NCI-H446 (cell line): Measurements from ENCODE around the gene ROMO1.
"Not testable (repeated sequence)": the region's sequence is repeated elsewhere in the genome, so short reads cannot be mapped to it uniquely, and the experiment has no call there.

Experiments
- DNase-seq, 2 experiments: peaks; one replicate each; lab custom pipeline; 2025; lab: John Stamatoyannopoulos, UW

The ROMO1 gene

DNA sequence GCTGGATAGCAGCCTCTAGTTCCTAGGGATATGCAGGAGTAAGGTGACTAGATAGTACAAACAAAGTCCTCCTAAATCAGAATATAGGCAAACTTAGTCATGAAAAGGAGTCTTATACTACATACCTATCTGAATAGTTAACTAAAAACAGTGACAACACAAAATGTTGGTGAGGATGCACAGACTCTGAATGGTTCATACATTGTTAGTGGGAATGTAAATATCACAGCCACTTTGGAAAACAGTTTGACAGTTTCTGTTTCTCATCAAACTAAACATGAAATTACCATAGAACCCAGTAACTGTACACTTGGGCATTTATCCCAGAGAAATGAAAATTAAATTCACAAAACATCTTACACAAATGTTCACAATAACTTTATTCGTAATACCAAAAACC lies 17.2 kb upstream of the ROMO1 start:
- DNase-seq, result no peak

DNA sequence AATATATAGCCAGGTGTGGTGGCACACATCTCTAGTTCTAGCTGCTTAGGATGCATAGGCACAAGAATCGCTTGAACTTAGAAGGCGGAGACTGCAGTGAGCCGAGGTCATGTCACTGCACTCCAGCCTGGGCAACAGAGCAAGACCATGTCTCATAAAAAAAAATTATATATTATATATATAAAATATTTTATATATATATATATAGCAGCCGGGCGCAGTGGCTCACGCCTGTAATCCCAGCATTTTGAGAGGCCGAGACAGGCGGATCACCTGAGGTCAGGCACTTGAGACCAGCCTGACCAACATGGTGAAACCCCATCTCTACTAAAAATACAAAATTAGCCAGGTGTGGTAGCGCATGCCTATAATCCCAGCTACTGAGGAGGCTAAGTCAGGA lies 13.8 kb upstream of the ROMO1 start:
- not testable (repeated sequence) for DNase-seq

DNA sequence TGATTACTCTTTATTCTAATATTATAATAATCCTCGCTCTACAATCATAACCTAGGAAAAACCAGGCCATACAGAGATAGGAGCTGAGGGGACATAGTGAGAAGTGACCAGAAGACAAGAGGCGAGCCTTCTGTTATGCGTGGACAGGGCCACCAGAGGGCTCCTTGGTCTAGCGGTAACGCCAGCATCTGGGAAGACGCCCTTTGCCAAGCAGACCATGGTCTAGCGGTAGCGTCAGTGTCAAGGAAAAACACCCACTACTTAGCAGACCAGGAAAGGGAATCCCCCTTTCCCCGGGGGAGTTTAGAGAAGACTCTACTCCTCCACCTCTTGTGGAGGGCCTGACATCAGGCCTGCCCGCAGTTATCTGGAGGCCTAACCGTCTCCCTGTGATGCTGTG lies 12.3 kb upstream of the ROMO1 start:
- DNase-seq, result not testable (repeated sequence)

DNA sequence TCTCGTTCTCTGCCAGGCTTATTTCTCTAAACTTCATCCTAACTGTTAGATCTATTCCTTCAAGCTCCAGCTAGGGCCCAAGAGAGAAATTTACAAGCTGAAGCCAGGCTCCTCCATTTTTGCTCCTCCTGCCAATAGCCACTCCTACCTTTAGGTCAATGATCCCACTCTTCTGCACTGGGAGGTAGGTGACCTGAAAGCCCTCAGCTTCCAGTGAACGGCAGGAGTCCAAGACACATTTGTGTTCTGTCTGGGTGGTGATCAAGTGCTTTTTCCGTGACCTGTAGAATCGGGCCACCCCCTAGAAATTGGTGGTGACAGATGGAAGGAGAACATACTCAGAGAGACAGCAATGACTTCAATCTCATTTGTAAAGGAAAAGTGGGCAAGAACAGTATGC lies 8.9 kb upstream of the ROMO1 start:
- no peak for DNase-seq

DNA sequence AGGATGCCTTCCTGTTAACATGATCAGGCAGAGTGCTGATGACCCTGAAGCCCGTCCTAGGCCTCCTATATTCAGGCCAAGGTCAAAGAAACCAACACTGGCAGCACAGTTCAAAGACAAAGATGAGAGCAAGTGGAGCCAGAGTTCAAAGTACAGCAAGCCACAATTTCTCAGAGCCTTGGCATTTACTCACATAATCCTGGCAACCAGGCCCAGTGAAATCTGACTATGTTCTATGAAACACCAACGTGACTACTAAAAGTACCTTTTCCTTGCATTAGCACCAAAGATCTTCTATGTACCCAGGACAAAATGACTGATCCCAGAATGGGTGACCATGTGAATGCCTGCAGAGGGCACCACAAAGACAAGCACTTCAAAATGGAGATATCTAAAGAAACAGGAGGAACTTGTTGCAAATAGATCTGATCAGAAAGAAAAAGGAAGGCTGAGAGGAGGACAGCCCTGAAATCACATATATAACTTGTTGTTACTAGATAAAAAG lies 3.9 kb upstream of the ROMO1 start:
- DNase-seq, result no peak

DNA sequence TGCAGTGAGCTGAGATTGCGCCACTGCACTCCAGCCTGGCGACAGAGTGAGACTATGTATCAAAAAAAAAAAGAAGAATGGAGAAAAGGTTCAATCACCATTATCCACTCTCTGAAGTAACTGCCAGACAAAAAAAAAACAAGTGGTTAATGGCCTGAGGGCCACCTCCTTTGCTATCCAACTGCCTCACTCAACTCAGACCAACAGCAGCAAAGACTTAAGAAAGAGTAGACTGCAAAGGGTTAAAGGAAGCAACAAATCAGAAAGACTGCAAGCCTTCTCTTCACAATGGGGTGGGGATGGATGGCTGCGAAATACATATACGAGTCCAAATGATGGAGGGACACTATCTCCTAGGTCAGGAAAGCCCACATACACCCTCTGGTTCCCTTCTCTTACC lies 3.2 kb upstream of the ROMO1 start:
- no peak for DNase-seq

DNA sequence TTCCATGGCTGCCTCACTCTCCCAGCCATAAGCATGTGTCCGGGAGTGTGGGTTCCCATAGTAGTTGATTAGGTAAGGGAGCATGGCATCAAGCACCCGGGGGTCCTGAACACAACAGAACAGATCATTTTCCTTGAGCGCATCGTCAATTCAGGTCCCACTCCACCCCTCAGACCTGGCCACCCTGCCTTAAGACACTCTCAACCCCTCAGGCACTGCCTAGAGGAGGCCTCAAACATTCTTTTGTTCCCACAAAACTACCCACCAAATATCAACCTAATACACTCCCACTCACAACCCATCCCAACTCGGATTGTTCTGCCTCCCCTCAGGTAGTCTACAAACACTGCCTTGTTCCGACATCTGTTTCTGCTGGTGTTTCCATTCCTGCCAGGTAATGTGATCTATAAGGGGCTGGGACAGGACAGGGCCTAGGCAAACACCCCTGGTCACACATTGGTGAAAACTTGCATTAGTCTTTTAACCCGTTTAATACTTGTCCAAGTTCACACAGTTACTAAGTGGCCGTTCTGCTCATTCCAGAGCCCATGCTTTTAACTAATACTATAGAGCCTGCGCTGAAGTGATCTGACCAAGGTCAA lies 1.4 kb upstream of the ROMO1 start:
- no peak for DNase-seq

DNA sequence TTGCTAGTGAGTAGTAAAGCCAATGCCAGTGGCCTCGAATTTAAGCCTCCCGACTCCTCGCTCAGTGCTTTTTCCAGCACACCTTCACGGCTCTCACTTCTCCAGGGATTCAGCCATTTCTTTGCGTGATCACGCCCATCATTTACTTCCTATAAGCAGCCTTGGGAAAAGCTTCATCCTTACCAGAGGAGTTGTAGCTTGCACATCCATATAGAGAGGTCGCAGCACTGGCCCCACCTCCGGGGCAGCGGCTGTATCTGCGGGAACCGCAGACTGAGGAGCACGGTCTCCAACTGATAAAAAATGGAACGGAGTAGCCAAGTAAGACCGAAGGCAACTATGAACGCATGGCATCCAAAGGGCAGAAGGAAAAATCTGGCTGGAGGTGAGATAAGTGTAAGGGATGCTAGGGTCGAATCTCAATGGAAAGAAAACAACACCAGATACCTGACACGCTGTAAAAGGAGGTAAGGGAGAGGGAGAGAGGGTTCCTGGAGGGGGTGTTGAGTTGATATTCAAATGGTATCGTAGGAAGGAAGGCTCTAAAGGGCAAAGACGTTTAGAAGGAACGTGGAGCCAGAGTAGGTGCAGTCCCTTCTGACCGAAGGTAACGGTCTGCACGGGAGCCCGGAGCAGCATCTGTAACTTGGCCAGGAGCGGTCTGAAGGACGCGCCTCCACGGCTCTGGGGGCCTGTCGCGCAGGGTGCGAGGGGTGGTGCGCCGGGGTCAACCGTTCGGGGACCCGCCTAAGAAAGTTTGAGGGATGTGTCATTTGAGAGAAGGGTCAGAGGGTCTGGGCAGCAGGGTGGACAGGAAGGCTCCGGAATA lies 693 bp upstream of the ROMO1 start:
- no peak for DNase-seq

DNA sequence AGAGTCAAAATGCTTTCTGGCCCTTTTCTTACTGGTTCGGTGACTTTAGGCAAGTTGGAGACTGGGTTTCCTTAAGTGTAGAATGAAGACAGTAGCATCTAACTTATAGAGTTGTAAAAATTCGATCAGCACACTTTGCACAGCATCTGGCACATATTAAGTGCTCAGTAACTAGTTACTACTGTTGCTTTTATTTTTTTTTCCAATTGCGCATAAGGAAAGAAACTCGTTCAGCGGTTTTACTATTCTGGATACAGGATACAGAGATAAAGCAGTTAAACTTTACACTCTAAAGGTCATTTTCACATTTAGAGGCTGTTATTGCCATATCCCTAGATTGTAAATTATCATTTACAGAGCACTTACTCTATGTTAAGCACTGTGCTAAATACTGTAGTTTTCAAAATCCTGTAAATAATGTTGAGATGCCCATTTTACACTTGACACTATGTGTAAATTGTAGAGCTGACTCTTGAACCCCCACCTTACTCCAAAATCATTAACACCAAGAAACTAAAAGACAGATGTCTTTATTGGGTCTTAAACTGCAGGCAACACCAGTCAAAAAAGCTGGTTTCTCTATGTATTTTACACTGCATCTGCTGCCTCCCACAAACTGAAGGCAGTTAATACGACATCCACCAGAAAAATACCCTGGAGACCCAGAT lies 886 bp downstream of the ROMO1 start:
- DNase-seq, result no peak

DNA sequence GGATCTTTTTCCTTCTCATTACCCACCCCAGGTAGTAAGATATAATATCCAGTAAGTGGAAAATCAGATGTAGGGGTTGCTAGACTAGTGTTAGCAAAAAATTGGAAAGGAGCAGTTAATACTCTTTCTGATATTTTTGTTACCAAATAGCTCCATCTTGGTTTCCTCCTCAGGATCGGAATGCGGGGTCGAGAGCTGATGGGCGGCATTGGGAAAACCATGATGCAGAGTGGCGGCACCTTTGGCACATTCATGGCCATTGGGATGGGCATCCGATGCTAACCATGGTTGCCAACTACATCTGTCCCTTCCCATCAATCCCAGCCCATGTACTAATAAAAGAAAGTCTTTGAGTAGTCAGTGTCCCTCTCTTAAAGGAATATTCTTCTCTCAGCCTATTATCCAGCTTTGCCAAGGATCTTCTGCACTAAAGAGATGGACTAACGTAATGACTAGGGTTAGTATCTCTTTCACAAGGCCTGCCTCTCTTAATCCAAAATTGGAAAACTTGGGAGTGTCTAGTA lies 1.5 kb downstream of the ROMO1 start:
- DNase-seq, result no peak

DNA sequence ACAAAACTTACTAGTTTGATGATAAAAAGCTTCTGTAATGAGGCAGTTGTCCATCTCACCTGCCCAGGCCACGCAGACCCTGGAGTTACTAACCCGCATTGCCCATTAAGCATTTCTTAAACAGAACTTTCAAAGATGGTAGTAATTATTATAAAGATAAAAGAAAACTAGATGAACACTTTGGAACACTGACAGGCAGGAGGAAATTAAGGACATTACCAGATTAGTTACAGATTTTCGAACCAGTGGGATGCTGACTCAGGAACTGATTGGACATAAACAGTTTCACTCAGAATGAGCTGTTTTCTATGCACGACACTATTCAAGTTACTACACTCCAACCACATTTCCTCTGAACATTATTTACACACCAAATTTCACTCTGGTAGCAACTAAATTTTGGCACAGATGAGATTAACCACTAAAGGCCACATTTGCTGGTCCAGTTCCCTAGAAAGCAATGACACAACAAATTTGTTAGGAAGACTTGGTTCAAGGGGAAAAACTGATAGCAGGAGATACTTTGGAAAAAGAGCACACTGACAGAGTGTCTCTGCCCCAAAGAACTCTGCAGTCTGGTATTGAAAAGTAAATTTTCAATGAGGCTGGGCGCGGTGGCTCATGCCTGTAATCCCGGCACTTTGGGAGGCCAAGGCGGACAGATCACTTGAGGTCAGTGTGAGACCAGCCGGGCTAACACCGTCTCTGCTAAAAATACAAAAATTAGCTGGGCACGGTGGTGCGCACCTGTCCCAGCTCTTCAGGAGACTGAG lies 3.0 kb downstream of the ROMO1 start:
- no peak for DNase-seq

DNA sequence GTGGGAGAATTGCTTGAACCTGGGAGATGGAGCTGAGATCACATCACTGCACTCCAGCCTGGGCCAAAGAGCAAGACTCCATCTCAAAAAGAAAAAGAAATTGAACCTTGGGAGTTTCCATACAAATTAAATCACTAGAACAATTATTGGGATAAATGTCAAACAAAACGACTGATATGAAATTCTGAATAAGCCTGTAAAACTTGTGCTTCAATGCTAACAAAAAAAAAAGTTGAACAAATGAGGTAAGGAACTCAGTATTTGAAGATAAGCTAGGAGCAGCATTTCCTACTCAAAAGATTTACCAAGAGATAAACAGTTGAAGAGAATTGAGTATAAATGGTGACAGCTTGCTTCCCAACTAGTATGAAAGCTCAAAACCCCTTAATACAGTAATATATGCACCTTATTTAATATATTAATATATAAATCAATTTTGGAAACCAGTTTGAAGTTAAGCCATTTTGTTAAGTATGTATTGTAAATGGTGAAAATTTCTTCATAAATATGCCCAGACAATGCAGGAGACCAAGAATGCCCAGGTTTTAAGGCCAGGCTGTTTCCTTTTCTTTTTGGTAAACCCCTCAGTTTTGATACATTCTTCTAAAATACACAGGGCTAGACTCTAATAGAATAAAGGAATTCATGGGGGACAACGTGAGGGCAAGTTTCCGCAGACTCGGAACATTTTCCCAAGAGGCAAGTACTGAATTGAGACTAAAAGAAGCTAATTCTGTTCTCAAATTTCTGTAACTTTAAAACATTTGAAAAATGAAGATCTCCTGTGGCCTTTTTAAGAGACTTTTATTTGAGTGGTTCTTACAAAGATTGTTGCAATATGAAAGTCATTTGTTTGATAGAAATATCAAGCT lies 3.9 kb downstream of the ROMO1 start:
- no peak for DNase-seq

DNA sequence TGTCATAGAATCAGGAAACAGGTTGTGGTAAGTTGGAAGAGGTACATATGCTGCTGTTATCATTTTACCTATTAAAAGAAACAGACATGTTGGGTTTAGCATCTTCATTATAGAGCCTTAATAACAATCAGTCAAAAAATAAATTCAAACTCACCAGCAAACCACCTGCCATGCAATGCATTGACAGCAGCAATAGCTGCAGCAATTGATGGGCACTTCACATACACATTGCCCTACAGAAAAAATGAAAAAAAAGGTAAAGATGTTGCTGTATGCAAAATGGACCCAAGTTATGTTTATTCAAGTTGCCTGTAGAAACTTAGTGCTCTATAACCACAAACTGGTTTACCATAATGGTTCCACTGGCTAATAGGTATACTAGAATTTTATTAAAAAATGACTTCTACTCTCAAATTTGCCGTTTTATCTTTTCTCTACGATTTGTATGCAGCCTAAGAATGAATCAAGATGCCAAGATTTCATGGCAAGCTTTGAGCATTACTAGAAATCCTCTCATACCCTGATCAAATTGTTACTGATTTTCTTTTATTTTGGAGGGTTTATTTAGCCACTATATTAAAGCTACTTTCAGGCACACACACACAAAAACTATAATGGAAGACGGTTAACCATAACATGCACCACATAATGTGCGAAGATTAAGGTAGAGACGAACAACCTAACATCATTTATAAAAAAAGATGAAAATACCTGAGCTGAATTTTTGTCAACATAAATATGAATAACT lies 5.5 kb downstream of the ROMO1 start:
- no peak for DNase-seq

DNA sequence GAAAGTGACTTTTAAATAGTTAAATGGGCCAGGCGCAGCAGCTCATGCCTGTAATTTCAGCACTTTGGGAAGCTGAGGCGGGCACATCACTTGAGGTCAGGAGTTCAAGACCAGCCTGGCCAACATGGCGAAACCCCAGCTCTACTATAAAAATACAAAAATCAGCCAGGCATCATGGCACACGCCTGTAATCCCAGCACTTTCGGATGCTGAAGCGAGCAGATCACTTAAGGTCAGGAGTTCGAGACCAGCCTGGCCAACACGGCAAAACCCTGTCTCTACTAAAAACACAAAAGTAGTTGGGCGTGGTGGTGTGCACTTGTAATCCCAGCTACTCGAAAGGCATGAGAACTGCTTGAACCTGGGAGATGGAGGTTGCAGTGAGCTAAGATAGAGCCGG lies 6.7 kb downstream of the ROMO1 start:
- not testable (repeated sequence) for DNase-seq

DNA sequence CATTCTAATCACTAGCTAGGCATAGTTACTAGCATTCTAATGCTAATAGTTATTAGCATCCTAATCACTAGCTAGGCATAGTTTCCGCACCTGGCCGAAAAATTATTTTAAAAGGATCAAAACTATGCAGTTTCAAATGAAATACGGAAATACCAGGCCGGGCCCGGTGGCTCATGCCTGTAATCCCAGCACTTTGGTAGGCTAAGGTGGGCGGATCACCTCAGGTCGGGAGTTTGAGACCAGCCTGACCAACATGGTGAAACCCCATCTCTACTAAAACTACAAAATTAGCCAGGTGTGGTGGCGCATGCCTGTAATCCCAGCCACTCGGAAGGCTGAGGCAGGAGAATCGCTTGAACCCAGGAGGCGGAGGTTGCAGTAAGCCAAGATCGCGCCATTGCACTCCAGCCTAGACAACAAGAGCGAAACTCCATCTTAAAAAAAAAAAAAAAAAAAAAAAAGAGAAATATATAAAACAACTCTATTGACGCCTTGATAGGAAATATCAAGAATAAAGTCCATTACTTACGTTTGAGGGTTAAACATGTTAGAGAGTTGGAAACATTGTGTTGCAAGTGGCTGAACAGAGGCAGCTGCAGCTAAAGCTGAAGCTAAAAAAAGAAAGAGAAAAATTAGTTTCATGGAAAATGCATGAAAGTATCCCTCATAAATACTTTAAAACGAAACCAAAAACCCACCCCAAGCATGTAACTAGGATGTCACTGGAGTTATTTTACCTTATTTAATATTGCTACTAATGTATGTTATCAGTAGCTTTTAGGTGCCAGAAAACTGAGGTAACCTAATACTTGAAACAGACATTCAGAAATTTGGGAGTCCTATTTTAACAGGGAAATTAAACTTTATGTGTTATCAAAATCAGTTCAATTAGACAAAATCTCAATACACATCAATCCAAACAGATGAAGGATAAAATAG lies 7.7 kb downstream of the ROMO1 start:
- not testable (repeated sequence) for DNase-seq

DNA sequence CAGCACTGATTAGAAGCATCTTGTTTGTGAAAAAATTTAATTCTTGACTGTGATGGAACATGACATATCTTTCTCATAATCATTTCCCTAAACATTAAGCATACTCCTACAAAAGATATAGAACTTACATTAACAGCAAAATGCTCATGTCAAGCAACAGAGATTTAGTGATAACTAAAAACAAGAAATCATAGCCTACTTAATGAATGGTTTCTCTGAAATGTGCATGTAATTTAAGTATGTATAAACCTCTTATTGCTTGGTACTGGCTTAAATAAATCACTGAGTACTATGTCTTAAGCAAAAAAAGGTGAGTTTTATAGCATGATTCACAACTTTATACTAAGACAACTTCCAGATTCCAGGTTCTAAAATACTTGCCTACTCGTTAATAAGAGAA lies 9.3 kb downstream of the ROMO1 start:
- DNase-seq, result no peak

DNA sequence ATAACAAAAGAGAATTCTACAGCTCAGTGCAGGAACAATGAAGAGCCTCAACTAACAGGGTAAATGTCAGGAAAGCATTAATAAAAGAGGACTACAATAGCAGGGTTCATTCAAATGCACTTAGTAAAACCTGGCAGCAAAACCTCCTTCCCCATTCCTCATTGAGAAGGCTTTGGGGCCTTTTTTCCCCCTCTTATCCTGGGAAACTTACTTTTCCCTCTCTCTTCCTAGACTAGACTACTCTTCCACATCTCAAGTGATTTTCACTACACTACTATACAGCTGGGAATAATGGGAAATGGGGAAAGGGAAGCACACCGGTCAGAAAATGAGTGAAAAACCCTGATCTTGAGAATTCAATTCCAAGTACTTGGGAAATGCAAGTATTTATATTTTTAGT lies 10.1 kb downstream of the ROMO1 start:
- no peak for DNase-seq

DNA sequence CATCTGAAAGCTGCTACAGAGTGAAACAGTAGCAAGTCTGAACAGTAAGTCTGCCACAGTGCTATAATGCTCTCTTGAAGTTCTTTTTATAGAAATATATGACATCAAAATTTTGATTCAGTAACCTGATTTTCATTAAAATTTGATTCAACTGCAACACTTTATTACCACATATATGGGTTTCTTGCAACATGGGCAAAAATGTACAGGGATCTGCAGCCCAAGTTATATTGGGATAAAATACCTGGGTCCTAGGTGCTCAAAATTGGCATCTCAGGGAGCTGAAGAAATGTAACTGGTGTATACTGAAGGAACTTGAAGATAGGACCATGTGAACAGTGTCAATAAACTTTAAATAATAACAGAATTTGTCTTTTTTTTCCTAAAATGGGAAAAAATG lies 10.8 kb downstream of the ROMO1 start:
- DNase-seq, result no peak

DNA sequence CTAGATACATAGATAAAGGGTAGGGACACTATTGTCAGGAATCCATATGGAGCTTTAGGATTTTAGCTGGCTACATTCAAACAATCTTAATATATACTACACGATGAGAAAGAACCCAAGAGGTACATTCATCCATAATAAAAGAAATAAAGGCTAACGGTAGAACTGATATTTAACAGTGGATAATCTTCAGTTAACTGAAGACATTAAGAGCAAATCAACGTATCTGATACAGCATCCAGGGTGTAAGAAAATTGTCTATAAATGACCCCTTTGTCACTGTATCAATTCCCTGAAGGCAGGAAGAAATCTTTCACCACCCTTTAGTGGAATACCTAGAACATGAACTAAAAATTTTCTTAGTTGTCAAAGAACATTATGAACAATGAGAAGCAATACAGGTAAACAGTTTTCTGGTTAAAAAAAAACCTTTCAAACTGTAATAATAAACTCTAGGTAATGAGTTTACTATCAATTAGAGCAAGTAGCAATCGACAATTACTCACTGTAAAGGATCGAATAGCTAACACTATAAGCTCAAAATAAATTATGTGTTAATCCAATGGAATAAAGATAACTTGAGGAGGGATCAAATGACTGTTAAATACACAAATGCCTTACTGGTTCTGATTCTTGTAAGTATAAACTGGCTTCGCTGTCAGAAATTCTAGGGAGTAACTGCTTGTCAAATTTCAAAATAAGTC lies 11.8 kb downstream of the ROMO1 start:
- DNase-seq, result no peak
